AG09309 (cell line): Measurements from ENCODE around the gene CWC22.

Source experiments
- DNase-seq: peaks from one replicate; pipeline ENCODE4 v3.0.0-alpha.2; 2010; ENCODE audit warnings: low read depth
- H3K4me3 ChIP-seq: 2 replicates; pipeline ENCODE4 v1.5.1; 2011; ENCODE audit warnings: mild to moderate bottlenecking, low read depth, low read length, moderate library complexity; ENCODE audit not compliant: control insufficient read depth
- CTCF ChIP-seq: IDR thresholded peaks from 2 replicates; pipeline ENCODE4 v1.5.1; 2011; ENCODE audit warnings: mild to moderate bottlenecking, low read depth, low read length, inconsistent platforms; ENCODE audit not compliant: insufficient read depth, control insufficient read depth; ENCODE audit errors: missing control alignments

Gene CWC22

GRCh38 chr2:179995741-179996515 is 11.2 kb downstream of the CWC22 start:
- no peak overlapping the region for H3K4me3 ChIP-seq
- no peak for TF ChIP-seq CTCF
- DNase-seq, result no peak

GRCh38 chr2:179991344-179991743 is 15.8 kb downstream of the CWC22 start:
- no peak for DNase-seq
- TF ChIP-seq CTCF, result peak; percentile 30

DNA sequence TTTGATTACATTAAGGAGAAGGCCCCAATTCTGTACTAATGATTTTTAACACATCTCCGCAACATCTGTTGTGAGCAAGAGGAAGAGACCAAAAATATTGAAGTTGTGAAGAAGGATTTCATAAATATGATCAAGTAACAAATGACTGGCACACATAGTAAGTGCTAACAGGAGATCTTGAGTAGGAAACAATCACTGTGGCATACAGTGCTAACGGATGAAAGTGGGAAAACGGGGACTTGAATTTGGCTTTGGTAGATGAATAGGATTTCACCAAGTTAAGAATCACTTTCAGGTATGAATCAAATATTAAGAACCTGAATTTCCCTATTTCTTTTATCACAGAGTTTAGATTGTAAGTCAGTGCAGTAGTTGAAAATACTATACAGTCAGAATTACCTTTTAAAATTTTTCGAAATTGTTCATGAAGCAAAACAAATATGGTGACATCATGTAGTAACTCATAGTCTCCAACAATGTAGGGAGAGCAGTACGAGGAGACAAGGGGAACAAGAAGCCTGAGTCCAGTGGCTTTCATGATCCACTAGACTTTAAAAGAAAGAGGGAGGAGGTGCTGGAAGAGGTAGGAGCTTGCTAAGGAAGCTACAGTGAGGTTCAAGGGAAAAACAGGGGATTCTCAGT is 16.3 kb downstream of the CWC22 start:
- no peak overlapping the region for H3K4me3 ChIP-seq
- TF ChIP-seq CTCF, result no peak
- DNase-seq, result no peak

More at GRCh38 chr2:179991344-179991743, 15.8 kb downstream of the CWC22 start:
- no peak overlapping the region for H3K4me3 ChIP-seq

DNA sequence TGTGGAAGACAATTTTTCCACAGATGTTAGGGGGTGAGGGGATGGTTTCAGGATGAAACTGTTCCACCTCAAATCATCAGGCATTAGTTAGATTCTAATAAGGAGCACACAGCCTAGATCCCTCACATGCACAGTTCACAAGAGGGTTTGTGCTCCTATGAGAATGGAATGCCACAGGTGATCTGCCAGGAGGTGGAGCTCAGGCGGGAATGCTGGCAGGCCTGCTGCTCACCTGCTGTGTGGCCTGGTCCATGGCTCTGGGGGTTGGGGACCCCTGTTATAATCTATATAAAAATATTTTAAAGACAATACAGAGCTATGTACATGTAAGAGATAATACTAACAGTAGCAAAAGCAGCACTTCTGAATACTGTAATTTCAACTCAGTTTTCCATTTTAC is 19.2 kb downstream of the CWC22 start:
- H3K4me3 ChIP-seq, result no peak overlapping the region
- no peak for DNase-seq
- TF ChIP-seq CTCF, result no peak

- H3K4me3 ChIP-seq, result no peak overlapping the region
- no peak for TF ChIP-seq CTCF
- no peak for DNase-seq
These were observed 21.8 kb downstream of the CWC22 start for GRCh38 chr2:179985163-179985820.

GRCh38 chr2:179983250-179983932 is 23.7 kb downstream of the CWC22 start:
- no peak for DNase-seq
- H3K4me3 ChIP-seq, result no peak overlapping the region
- no peak for TF ChIP-seq CTCF
